GM19452 (cell line): ENCODE measurements around the gene RAB4A.

Experiments
- ATAC-seq: cut with Tn5 transposase; IDR thresholded peaks from one replicate; pipeline ENCODE4 v1.9.1; 2021; ENCODE audit not compliant: unreplicated experiment

Gene RAB4A

GRCh38 chr1:229243638-229244037, 27.3 kb upstream of the RAB4A start:
- ATAC-seq, result no peak

- ATAC-seq, result no peak
Observed at GRCh38 chr1:229244091-229244490, 26.8 kb upstream of the RAB4A start.

- no peak for ATAC-seq
Observed at GRCh38 chr1:229247871-229248270, 23.0 kb upstream of the RAB4A start.

GRCh38 chr1:229248821-229249817, 21.8 kb upstream of the RAB4A start:
- no peak for ATAC-seq

- ATAC-seq, result no peak
Observed at GRCh38 chr1:229249854-229250644, 20.9 kb upstream of the RAB4A start.

- ATAC-seq, result no peak
Observed at GRCh38 chr1:229251185-229251584, 19.7 kb upstream of the RAB4A start.

- ATAC-seq, result no peak
Observed at GRCh38 chr1:229252228-229252984, 18.5 kb upstream of the RAB4A start.

- peak; percentile 73 for ATAC-seq
Observed at GRCh38 chr1:229253151-229253974, 17.5 kb upstream of the RAB4A start.

GRCh38 chr1:229254910-229255541, 15.9 kb upstream of the RAB4A start:
- ATAC-seq, result no peak

- ATAC-seq, result no peak
Observed at GRCh38 chr1:229258031-229258756, 12.7 kb upstream of the RAB4A start.

GRCh38 chr1:229258757-229259060, 12.2 kb upstream of the RAB4A start:
- no peak for ATAC-seq

- no peak for ATAC-seq
Observed at GRCh38 chr1:229260297-229260696, 10.6 kb upstream of the RAB4A start.

- no peak for ATAC-seq
Observed at GRCh38 chr1:229262239-229262638, 8.7 kb upstream of the RAB4A start.

GRCh38 chr1:229263254-229263653, 7.7 kb upstream of the RAB4A start:
- ATAC-seq, result no peak

GRCh38 chr1:229264068-229264467, 6.8 kb upstream of the RAB4A start:
- no peak for ATAC-seq

- no peak for ATAC-seq
Observed at GRCh38 chr1:229264487-229264886, 6.4 kb upstream of the RAB4A start.

- ATAC-seq, result no peak
Observed at GRCh38 chr1:229266274-229266673, 4.6 kb upstream of the RAB4A start.

GRCh38 chr1:229266832-229267500, 3.9 kb upstream of the RAB4A start:
- no peak for ATAC-seq

GRCh38 chr1:229268505-229268904, 2.4 kb upstream of the RAB4A start:
- no peak for ATAC-seq
